Spleen (tissue), 7 donors: Measurements from ENCODE around the gene NPIPB8.

ENCODE experiments used
- CTCF ChIP-seq, 11 experiments: fragments of 200-600 bp in 7 of 11; fragments of 450-650 bp in 4 of 11; sonication (generic) in 4 of 11; IDR thresholded peaks in 8 of 11; conservative IDR thresholded peaks in 3 of 11; 1 replicate in 7 of 11; 2 replicates in 4 of 11; pipeline versions ENCODE4 v1.4.0 to v1.8.0; 2016 to 2021; ENCODE audit warnings: antibody characterized with exemption in 11 of 11, inconsistent platforms in 4 of 11, mild to moderate bottlenecking in 1 of 11
- POLR2AphosphoS5 ChIP-seq, 3 donors: sonication (generic); formaldehyde crosslinking; IDR thresholded peaks; one replicate each; pipeline ENCODE4 v1.5.1; 2017; ENCODE audit warnings: antibody characterized with exemption in 3 of 3
- donor health status: DM: no; HTN: no; CAD: no; lungs with moderate emphysema.
- donor health status: DM: no; HTN: no; CAD: no.
- donor health status: DM: no; HTN: no; CAD: no.

- TF ChIP-seq POLR2AphosphoS5 (IDR thresholded peaks at IDR 0.05) (no peak), CTCF (IDR thresholded peaks at IDR 0.05 in 8 of 11, conservative IDR thresholded peaks at IDR 0.05 in 3 of 11) (no peak)
Measured at GRCh38 chr16:28591355-28591754, 46.5 kb upstream of the NPIPB8 start.
